GM23248 (cell line): ENCODE measurements around the gene CFAP299. TPM values are rescaled to one million over a fixed set of nuclear protein-coding genes. Genes with fewer than 3 reads are reported as not detected.
A peak's percentile ranks its signal among the peaks of the same experiment; 100 is the strongest.

Source experiments
- DNase-seq: peaks from one replicate; pipeline ENCODE4 v3.0.0-alpha.2; 2015
- H2AFZ ChIP-seq: fragments of 200-600 bp; sonication (generic); 2 replicates; pipeline ENCODE4 v1.6.1; 2016; ENCODE audit warnings: antibody characterized with exemption
- H3F3A ChIP-seq: fragments of 200-600 bp; sonication (generic); 2 replicates; pipeline ENCODE4 v1.6.1; 2016; ENCODE audit warnings: mild to moderate bottlenecking, antibody characterized with exemption, mixed run types; ENCODE audit not compliant: insufficient read depth
- H3K27ac ChIP-seq: fragments of 200-600 bp; sonication (generic); 2 replicates; pipeline ENCODE4 v1.5.1; 2016; ENCODE audit warnings: mild to moderate bottlenecking
- H3K27me3 ChIP-seq: fragments of 200-600 bp; sonication (generic); replicated peaks from 2 replicates; pipeline ENCODE4 v1.6.1; 2016; ENCODE audit warnings: mild to moderate bottlenecking; ENCODE audit not compliant: insufficient read depth
- H3K36me3 ChIP-seq: fragments of 200-600 bp; sonication (generic); 2 replicates; pipeline ENCODE4 v1.6.1; 2016; ENCODE audit warnings: low read depth, mild to moderate bottlenecking
- H3K4me1 ChIP-seq: fragments of 200-600 bp; sonication (generic); 2 replicates; pipeline ENCODE4 v1.6.1; 2016; ENCODE audit warnings: mild to moderate bottlenecking; ENCODE audit not compliant: insufficient read depth
- H3K4me2 ChIP-seq: fragments of 200-600 bp; sonication (generic); one replicate; pipeline ENCODE4 v1.6.1; 2016; ENCODE audit warnings: mild to moderate bottlenecking; ENCODE audit not compliant: unreplicated experiment
- H3K4me3 ChIP-seq: fragments of 200-600 bp; sonication (generic); 2 replicates; pipeline ENCODE4 v1.5.1; 2016; ENCODE audit warnings: mild to moderate bottlenecking
- H3K79me2 ChIP-seq: fragments of 200-600 bp; sonication (generic); 2 replicates; pipeline ENCODE4 v1.6.1; 2016; ENCODE audit warnings: mild to moderate bottlenecking; ENCODE audit not compliant: insufficient read depth
- H3K9ac ChIP-seq: fragments of 200-600 bp; sonication (generic); 2 replicates; pipeline ENCODE4 v1.6.1; 2016; ENCODE audit warnings: mild to moderate bottlenecking
- H3K9me2 ChIP-seq: fragments of 200-600 bp; sonication (generic); 2 replicates; pipeline ENCODE4 v1.6.1; 2016; ENCODE audit warnings: mixed run types, mild to moderate bottlenecking, moderate library complexity; ENCODE audit not compliant: insufficient read depth
- H3K9me3 ChIP-seq: fragments of 200-600 bp; sonication (generic); one replicate; pipeline ENCODE4 v1.6.1; 2017; ENCODE audit warnings: low read depth
- H4K20me1 ChIP-seq: fragments of 200-600 bp; sonication (generic); 2 replicates; pipeline ENCODE4 v1.6.0; 2016; ENCODE audit not compliant: insufficient read depth
- EZH2 ChIP-seq: fragments of 200-600 bp; sonication (generic); IDR thresholded peaks from 2 replicates; pipeline ENCODE4 v1.6.1; 2018; ENCODE audit warnings: antibody characterized with exemption, mild to moderate bottlenecking; ENCODE audit not compliant: insufficient read depth, poor library complexity, severe bottlenecking
- EZH2phosphoT487 ChIP-seq: fragments of 200-600 bp; sonication (generic); IDR thresholded peaks from 2 replicates; pipeline ENCODE4 v1.6.1; 2018; ENCODE audit warnings: antibody characterized with exemption, moderate library complexity, mild to moderate bottlenecking, low read depth; ENCODE audit not compliant: insufficient read depth
- WGBS, 2 experiments: methylation state at CpG; one replicate each; pipeline ENCODE4 v1.1.6; 2015 to 2017; ENCODE audit warnings: low lambda C conversion rate in 2 of 2, low coverage in 1 of 2; ENCODE audit errors: missing lambda C conversion rate in 2 of 2; 5-methylcytosine and 5-hydroxymethylcytosine counted together
- in situ Hi-C: fragments of 300-500 bp; cut with MboI; formaldehyde crosslinking; loops from 2 replicates; pipeline ENCODE4 v1.15.0; 2020
- polyA plus RNA-seq: library from polyadenylated mRNA; unstranded; fragments of >200 nt; fragmentation: Nextera tagmentation; extraction: Ambion mirVana; gene quantifications from 2 replicates; pipeline ENCODE4 v1.2.1, GENCODE V29; 2016
- total RNA-seq: library from RNA; depleted of rRNA; stranded (reverse); fragments of >200 nt; shearing (Covaris generic); gene quantifications from 2 replicates; pipeline ENCODE4 v1.2.3, GENCODE V29; 2014

CFAP299 gene
- total and polyA plus RNA-seq, 2 experiments from 2014 or later = 1.0 to 1.1 TPM

DNA sequence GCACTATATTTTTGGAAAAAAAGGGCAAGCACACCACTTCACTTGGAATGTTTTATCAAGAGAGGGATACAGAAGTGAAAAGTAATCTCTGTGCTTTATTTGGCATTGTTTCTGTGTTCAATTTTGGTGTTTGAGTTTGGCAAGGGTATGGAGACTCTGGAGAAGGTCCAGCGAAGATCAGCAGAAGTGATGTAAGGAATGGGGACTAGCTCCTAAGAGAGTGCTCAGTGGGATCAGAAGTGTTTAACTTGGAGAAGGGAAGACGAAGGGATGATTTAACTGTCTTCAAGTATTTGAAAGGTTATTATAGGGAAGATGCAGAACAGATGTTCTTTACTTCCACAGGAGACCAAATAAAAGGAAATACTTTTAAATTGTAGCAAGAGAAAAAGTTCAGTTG is 74.3 kb downstream of the CFAP299 start:
- Histone ChIP-seq H2AFZ (no peak overlapping the region), H3K9me2 (no peaks in the 10 kb centered on the region), H4K20me1 (no peaks in the 10 kb centered on the region), H3K4me2 (no peak overlapping the region), H3K79me2 (no peaks in the 10 kb centered on the region), H3K27me3 (no peaks in the 10 kb centered on the region), H3K36me3 (no peaks in the 10 kb centered on the region), H3K9me3 (no peaks in the 10 kb centered on the region), H3K4me3 (no peak overlapping the region), H3K27ac (no peak overlapping the region), H3F3A (peaks cover 11% of the 10 kb centered on the region), H3K4me1 (peaks cover 3% of the 10 kb centered on the region; the same call in 1 of the 2 replicates), H3K9ac (no peak overlapping the region)
- DNase-seq = no peak
- TF ChIP-seq EZH2phosphoT487 = no peak
- TF ChIP-seq EZH2 = no peak
- in situ Hi-C loops = no loop called here
- 71% methylated on average over 2 of the region's 2 CpGs for WGBS, 2 experiments

DNA sequence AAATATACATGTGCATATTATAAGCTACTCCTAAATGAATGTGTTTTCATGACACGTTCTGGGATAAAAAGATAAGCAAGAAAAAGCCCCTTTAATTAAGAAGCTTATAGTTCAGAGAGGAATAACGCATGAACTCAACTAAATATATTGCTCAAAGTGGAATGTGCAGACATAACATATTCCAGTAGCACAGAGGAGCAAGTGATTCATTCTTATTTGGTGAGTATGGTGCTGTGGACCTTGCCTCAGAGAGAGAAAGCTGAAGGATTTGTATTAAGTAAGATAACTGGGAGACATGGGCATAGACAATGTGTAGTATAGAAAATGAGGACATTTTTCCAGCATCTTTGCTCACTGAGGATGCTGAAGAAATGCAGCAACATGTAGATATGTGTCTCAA is 76.8 kb downstream of the CFAP299 start:
- peak; percentile 7 for DNase-seq
- H2AFZ ChIP-seq = no peak overlapping the region
- no peaks in the 10 kb centered on the region for H3K27me3 ChIP-seq
- H3K9me2 ChIP-seq = no peaks in the 10 kb centered on the region
- no peak overlapping the region for H3K9ac ChIP-seq
- 85 to 86% methylated on average over 2 of the region's 2 CpGs for WGBS, 2 experiments
- H3K9me3 ChIP-seq = no peaks in the 10 kb centered on the region
- H3K27ac ChIP-seq = no peak overlapping the region
- no peak overlapping the region for H3K4me2 ChIP-seq
- TF ChIP-seq EZH2phosphoT487 (no peak), EZH2 (no peak)
- no peaks in the 10 kb centered on the region for H3K36me3 ChIP-seq
- H3F3A ChIP-seq = peaks cover 1% of the 10 kb centered on the region; the same call in 1 of the 2 replicates
- H3K4me1 ChIP-seq = peaks cover 2% of the 10 kb centered on the region; the same call in 1 of the 2 replicates
- in situ Hi-C loops = no loop called here
- no peaks in the 10 kb centered on the region for H4K20me1 ChIP-seq
- H3K4me3 ChIP-seq = no peak overlapping the region
- H3K79me2 ChIP-seq = no peaks in the 10 kb centered on the region

DNA sequence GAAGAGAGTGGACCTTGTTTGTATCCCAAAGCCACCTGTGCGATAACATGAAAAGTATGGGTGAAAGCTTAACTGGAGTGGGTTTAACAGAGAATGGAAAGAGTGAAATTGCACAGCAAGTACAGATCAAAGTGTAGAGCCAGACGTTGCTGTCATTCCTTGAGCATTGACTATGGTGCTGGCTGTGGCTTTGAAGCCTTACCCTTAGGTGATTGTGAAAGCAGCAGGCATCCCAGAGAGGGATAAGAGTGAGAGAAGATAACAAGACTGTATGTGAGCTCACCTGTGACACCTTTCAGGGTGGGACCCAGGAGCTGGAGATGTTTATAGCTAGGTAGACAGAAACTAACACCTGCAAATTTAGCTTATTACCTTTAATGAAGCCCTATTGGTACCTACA is 77.6 kb downstream of the CFAP299 start:
- no peaks in the 10 kb centered on the region for H3K4me1 ChIP-seq
- 3 to 4% methylated on average over 2 of the region's 2 CpGs for WGBS, 2 experiments
- no peaks in the 10 kb centered on the region for H3K9me3 ChIP-seq
- H3K27ac ChIP-seq = no peak overlapping the region
- no peaks in the 10 kb centered on the region for H3K79me2 ChIP-seq
- no peaks in the 10 kb centered on the region for H3K36me3 ChIP-seq
- no peak overlapping the region for H3K4me2 ChIP-seq
- H3K9ac ChIP-seq = no peak overlapping the region
- no peaks in the 10 kb centered on the region for H3K9me2 ChIP-seq
- TF ChIP-seq EZH2phosphoT487 = no peak
- TF ChIP-seq EZH2 = no peak
- H4K20me1 ChIP-seq = no peaks in the 10 kb centered on the region
- H2AFZ ChIP-seq = no peak overlapping the region
- H3K27me3 ChIP-seq = no peaks in the 10 kb centered on the region
- in situ Hi-C loops = no loop called here
- no peak for DNase-seq
- no peak overlapping the region for H3K4me3 ChIP-seq
- no peaks in the 10 kb centered on the region for H3F3A ChIP-seq

DNA sequence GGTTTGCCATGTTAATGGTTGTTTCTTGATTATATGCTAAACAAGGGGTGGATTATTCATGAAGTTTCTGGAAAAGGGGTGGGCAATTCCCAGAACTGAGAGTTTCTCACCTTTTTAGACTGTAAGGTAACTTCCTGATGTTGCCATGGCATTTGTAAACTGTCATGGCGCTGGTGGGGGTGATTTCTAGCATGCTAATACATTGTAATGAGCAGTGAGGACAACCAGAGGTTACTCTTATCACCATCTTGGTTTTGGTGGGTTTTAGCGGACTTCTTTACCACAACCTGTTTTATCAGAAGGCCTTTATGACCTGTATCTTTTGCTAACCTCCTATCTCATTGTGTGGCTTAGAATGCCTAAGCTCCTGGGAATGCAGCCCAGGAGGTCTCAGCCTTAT is 81.5 kb downstream of the CFAP299 start:
- H3K9me3 ChIP-seq = no peaks in the 10 kb centered on the region
- no peaks in the 10 kb centered on the region for H3K79me2 ChIP-seq
- H3F3A ChIP-seq = no peaks in the 10 kb centered on the region
- 86 to 98% methylated on average over 2 of the region's 2 CpGs for WGBS, 2 experiments
- no peak for DNase-seq
- H3K9ac ChIP-seq = no peak overlapping the region
- no peaks in the 10 kb centered on the region for H3K9me2 ChIP-seq
- in situ Hi-C loops = no loop called here
- H3K36me3 ChIP-seq = no peaks in the 10 kb centered on the region
- H3K4me1 ChIP-seq = no peaks in the 10 kb centered on the region
- no peak overlapping the region for H3K4me3 ChIP-seq
- no peak overlapping the region for H3K4me2 ChIP-seq
- no peak overlapping the region for H2AFZ ChIP-seq
- no peak overlapping the region for H3K27ac ChIP-seq
- H3K27me3 ChIP-seq = no peaks in the 10 kb centered on the region
- no peak for TF ChIP-seq EZH2phosphoT487
- no peak for TF ChIP-seq EZH2
- no peaks in the 10 kb centered on the region for H4K20me1 ChIP-seq

- H3K4me1 ChIP-seq = no peaks in the 10 kb centered on the region
- no peaks in the 10 kb centered on the region for H3K36me3 ChIP-seq
- no peak overlapping the region for H3K4me3 ChIP-seq
- no peak overlapping the region for H3K27ac ChIP-seq
- H3K9me2 ChIP-seq = no peaks in the 10 kb centered on the region
- H3K9me3 ChIP-seq = no peaks in the 10 kb centered on the region
- in situ Hi-C loops = no loop called here
- TF ChIP-seq EZH2 (no peak), EZH2phosphoT487 (no peak)
- H3K4me2 ChIP-seq = no peak overlapping the region
- H3K79me2 ChIP-seq = no peaks in the 10 kb centered on the region
- no peak overlapping the region for H2AFZ ChIP-seq
- no peak for DNase-seq
- H3K9ac ChIP-seq = no peak overlapping the region
- H3F3A ChIP-seq = no peaks in the 10 kb centered on the region
- H4K20me1 ChIP-seq = no peaks in the 10 kb centered on the region
- no peaks in the 10 kb centered on the region for H3K27me3 ChIP-seq
- WGBS, 2 experiments = 67 to 92% methylated on average over 1 of the region's 1 CpG
Measured at GRCh38 chr4:80419946-80420345, 84.4 kb downstream of the CFAP299 start.
